GM10847 (cell line): Measurements from ENCODE around the gene ICOSLG.

ENCODE experiments used
- POLR2A ChIP-seq: IDR thresholded peaks from 2 replicates; pipeline ENCODE4 v1.6.1; 2011; ENCODE audit not compliant: insufficient read length; ENCODE audit errors: extremely low read depth

The ICOSLG gene

GRCh38 chr21:44272284-44272858 lies 31.6 kb upstream of the ICOSLG start:
- no peak for TF ChIP-seq POLR2A

GRCh38 chr21:44271558-44272283 lies 31.0 kb upstream of the ICOSLG start:
- TF ChIP-seq POLR2A = no peak

GRCh38 chr21:44269090-44269489 lies 28.3 kb upstream of the ICOSLG start:
- no peak for TF ChIP-seq POLR2A

- TF ChIP-seq POLR2A = no peak
These were observed 27.0 kb upstream of the ICOSLG start for GRCh38 chr21:44267655-44268142.

DNA sequence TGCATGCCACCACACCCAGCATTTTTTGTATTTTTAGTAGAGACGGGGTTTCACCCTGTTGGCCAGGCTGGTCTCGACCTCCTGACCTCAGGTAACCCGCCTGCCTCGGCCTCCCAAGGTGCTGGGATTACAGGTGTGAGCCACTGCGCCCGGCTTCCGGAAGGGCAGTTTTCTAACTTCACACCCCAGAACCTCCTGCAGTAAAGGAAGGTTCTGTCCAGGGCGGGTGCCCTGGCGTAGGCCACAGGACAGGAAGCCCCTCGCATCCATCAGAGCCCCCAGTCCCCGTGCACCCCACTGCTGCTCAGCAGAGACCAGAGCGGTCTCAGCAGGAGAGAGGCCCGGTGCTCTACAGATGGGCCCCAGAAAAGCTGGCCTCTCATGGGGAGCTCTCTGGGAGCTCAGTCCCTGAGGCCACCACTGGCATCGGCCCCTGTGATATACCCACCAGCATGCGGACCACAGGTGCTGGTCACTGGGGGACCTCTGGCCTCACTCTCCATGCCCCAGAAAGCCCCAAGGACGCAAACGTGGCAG lies 25.1 kb upstream of the ICOSLG start:
- no peak for TF ChIP-seq POLR2A

DNA sequence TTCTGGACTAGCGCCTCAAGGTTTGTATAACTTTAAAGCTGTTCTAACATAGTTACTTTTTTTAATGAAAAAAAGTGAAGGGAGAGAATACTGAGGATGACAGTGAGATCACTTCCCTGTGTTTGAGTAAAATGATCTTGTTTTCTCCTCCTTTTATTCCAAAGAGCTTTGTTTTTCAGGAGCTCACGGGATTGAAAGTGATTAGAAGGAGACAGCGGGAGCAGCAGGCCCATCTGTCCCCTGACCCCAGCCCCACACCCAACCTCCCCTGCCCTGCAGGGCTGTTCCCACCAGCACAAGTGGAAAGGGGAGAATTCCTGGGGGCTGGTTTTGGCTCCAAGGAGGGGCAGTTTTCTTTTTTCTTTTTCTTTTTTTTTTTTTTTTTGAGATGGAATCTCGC lies 23.0 kb upstream of the ICOSLG start:
- TF ChIP-seq POLR2A = no peak

- TF ChIP-seq POLR2A = no peak
These were observed 22.5 kb upstream of the ICOSLG start for GRCh38 chr21:44263221-44263760.

- no peak for TF ChIP-seq POLR2A
These were observed 21.8 kb upstream of the ICOSLG start for GRCh38 chr21:44262338-44263056.

DNA sequence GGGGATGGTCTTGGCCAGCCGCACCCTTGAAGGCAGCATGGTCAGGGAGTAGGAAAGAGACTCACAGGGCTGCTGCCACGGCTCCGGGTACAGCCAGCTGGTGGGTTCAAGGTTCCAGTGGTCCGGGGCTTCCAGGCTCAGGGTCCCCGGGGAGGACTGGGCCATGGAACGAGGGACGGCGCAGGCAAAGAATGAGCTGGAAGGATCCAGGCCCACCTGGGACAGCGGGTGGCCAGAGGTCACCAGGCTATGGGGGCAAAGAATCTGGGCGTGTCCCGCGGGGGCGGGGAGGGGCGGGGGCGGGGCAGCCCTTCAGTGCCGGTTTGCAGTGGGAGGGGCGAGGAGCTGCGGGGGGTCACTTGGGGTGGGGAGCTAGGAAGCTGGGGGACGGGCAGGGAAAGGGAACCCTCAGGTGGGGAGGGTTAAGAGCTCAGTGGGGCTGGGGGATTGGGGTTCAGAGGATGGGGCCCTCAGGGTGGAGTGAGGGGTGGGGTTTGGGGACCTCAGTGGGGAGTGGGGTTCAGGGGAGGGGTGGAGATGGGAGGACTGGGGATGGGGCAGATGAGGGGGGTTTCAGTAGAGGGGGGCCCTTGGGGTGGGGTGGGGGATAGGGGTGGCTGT lies 21.0 kb upstream of the ICOSLG start, which contains the start of gene DNMT3L:
Gene DNMT3L, minus strand, starts transcription at position 223 of the 621 bp plus-strand sequence. CDS start 638 bp downstream, outside the sequence.
- TF ChIP-seq POLR2A = no peak

- no peak for TF ChIP-seq POLR2A
These were observed 20.3 kb upstream of the ICOSLG start for GRCh38 chr21:44260791-44261631.

- TF ChIP-seq POLR2A = no peak
These were observed 19.3 kb upstream of the ICOSLG start for GRCh38 chr21:44260066-44260465.

GRCh38 chr21:44259082-44259705 lies 18.5 kb upstream of the ICOSLG start:
- TF ChIP-seq POLR2A = no peak

DNA sequence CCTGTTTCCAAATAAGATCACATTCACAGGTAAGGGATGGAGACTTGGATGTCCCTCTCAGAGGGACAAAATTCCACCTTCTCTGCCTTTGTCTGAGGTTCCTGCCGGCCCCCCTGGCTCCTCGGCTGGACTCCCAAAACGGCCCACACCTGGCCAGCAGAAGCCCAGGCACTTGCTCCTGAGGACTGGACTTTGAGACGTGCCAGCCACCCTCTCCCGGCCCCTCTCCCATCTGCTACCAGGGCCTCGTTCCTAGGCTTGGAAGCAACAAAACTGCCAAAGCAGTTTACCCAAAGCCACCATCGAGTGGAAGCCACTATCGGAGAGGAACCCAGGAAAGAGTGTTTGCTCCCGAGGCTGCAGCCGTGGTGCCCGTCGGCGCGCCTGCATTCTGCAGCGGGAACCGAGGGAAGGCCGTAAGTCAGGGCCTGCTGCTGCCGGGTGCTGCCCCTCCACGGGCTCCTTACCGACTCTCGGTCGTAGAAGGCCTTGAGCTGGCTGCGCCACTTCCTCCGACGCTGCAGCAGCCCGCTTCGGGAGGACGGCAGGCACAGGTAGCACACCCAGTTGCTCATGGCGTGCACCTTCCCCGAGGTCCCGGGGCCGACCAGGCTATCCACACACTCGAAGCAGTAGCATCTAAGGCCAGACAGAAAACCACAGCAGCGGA lies 17.4 kb upstream of the ICOSLG start:
- TF ChIP-seq POLR2A = no peak

DNA sequence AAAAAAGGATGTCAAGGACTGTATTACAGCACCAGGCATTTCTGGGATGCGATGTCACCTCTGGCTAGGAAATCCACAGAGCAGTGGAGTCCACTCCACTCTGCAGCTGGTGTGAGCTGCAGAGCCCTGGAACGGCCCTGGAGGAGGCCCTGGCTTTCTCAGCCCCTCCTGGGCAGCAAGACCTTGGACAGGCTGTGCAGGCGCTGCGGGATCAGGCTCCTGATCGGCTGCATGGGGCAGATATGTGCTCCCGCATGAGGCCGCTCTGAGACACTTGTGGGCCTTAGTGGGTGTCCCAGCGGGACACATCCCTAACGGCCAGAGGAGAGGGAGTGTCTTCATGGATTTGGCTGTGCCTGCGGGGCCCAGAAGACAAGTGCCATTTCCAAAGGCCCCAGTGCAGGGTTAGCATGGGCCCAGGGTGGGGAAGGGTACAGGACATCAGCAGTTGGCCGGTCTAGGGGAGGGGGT lies 14.8 kb upstream of the ICOSLG start:
- TF ChIP-seq POLR2A = no peak
